Pericardium fibroblast (primary cell): ENCODE data around the gene MC5R. TPM values are rescaled to one million over a fixed set of nuclear protein-coding genes. Genes with fewer than 3 reads are reported as not detected.

ENCODE experiments used
- total RNA-seq: library from RNA; depleted of rRNA; stranded (reverse); fragments of >200 nt; gene quantifications from 2 replicates; pipeline ENCODE4 v1.2.3, GENCODE V29; 2015

Gene MC5R
- not detected in 2 replicates for total RNA-seq

DNA sequence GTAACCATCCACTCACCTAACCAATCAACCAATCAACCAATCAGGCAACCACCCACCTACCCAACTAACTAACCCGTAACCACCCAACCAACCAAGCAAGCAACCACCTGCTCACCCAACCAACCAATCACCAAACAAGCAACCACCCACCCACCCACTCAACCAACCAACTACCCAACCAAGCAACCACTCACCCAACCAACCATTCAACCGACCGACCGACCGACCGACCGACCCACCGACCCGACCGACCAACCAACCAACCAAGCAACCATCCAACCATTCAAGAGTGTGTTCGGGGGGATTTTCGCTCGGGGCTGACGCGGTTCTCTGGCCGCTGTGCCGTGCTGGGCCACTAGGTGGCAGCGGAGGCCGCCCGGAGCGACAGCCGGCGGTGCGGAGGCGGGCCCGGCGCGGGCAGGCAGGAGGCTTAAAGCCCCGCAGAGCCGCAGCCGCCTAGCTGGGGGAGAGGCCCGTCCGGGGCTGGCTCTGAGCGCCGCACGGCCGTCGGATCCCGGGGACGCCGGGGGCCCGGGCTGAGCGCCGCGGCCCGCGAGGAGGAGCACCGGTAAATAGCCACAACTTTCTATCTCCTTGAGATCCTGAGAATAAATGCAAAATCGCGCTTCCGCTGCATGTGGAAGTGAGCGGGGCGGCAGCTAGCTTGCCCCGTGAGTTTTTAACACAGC lies at the start of gene MC5R:
MC5R (plus strand) TSS at position 443 of the 689 bp plus-strand sequence. CDS start 1,617 bp downstream, outside the sequence.

Other genes starting within 250 kb of the MC5R start
- gene FAM210A, start 97.6 kb upstream of the MC5R start, total RNA-seq: 11.8 and 14.2 TPM in 2 replicates
- gene RNMT, start 97.5 kb upstream of the MC5R start, total RNA-seq: 13.5 and 16.2 TPM in 2 replicates
- not detected in 2 replicates for gene MC2R, start 91.4 kb downstream of the MC5R start, total RNA-seq